AG04450 (cell line): ENCODE results near the gene OR51E2. TPM values are rescaled to one million over a fixed set of nuclear protein-coding genes. Genes with fewer than 3 reads are reported as not detected.

Experiments
- CTCF ChIA-PET: fragments of 300-600, 350-600 bp; formaldehyde crosslinking; extraction: SDS; loops from one replicate; lab custom pipeline; 2022; ENCODE audit warnings: antibody characterized with exemption, inconsistent platforms; lab: Charles Lee
- POLR2A ChIA-PET: fragments of 350-600 bp; formaldehyde crosslinking; extraction: SDS; loops from one replicate; lab custom pipeline; 2021; ENCODE audit warnings: antibody characterized with exemption, inconsistent platforms; lab: Yijun Ruan, JAX
- DNase-seq: peaks from one replicate; pipeline ENCODE4 v3.0.0-alpha.2; 2011; ENCODE audit warnings: low read depth, low spot score
- H3K27ac ChIP-seq: one replicate; pipeline ENCODE4 v1.5.1; 2012; ENCODE audit warnings: low read depth, low read length, control low read depth
- H3K27me3 ChIP-seq: one replicate; pipeline ENCODE4 v1.6.0; 2012; ENCODE audit warnings: low read length; ENCODE audit not compliant: control insufficient read depth, insufficient read depth
- H3K4me3 ChIP-seq: 2 replicates; pipeline ENCODE4 v1.5.1; 2011; ENCODE audit warnings: mild to moderate bottlenecking, low read depth, low read length, control low read depth
- H3K9me3 ChIP-seq: 2 replicates; pipeline ENCODE4 v1.5.1; 2012; ENCODE audit warnings: low read length; ENCODE audit not compliant: control insufficient read depth, insufficient read depth
- CTCF ChIP-seq: IDR thresholded peaks from 2 replicates; pipeline ENCODE4 v1.5.1; 2011; ENCODE audit warnings: low read depth, low read length, control low read depth, inconsistent platforms
- polyA plus RNA-seq: library from polyadenylated mRNA; depleted of rRNA; stranded (reverse); fragments of >200 nt; gene quantifications from 2 replicates; pipeline ENCODE4 v1.2.3, GENCODE V29; 2011

The OR51E2 gene
- polyA plus RNA-seq, 1 experiment, result 0.77 TPM

GRCh38 chr11:4699697-4700435, 2.2 kb upstream of the OR51E2 start:
- no peak for DNase-seq
- Histone ChIP-seq H3K9me3 (no peaks in the 10 kb centered on the region), H3K4me3 (no peak overlapping the region), H3K27me3 (no peaks in the 10 kb centered on the region), H3K27ac (no peak overlapping the region)
- no peak for TF ChIP-seq CTCF
- ChIA-PET CTCF (interaction anchor here (1.1 kb wide), 1 partner anchor 63 kb away, joined by 4 read pairs; the partner anchor contains the start of gene OR51D1), POLR2A (no interaction called here)

GRCh38 chr11:4695442-4695841, 2.2 kb downstream of the OR51E2 start:
- DNase-seq, result peak; percentile 8
- CTCF ChIA-PET, result interaction anchor here (1.1 to 5.8 kb wide), 2 partner anchors 59 to 131 kb away, joined by 4 to 32 read pairs; partner anchors contain the start of gene OR51D1
- POLR2A ChIA-PET, result interaction anchor here (0.9 to 1.0 kb wide), 2 partner anchors 13 to 113 kb away, joined by 3 read pairs; no protein-coding TSS in a partner anchor
- Histone ChIP-seq H3K27ac (no peak overlapping the region), H3K4me3 (no peak overlapping the region), H3K27me3 (no peaks in the 10 kb centered on the region), H3K9me3 (no peaks in the 10 kb centered on the region)
- no peak for TF ChIP-seq CTCF

GRCh38 chr11:4684631-4685285, 12.9 kb downstream of the OR51E2 start:
- POLR2A ChIA-PET, result no interaction called here
- no peak overlapping the region for H3K4me3 ChIP-seq
- no peak for DNase-seq
- TF ChIP-seq CTCF, result no peak
- CTCF ChIA-PET, result interaction anchor here (2.1 to 2.4 kb wide), 2 partner anchors 13 to 47 kb away, joined by 5 to 13 read pairs; partner anchors contain the start of genes OR51D1 and OR51E2
- H3K9me3 ChIP-seq, result no peaks in the 10 kb centered on the region
- H3K27me3 ChIP-seq, result no peaks in the 10 kb centered on the region
- no peak overlapping the region for H3K27ac ChIP-seq

- DNase-seq, result peak; percentile 48
- H3K27me3 ChIP-seq, result no peaks in the 10 kb centered on the region
- ChIA-PET CTCF (interaction anchor here (0.6 to 2.4 kb wide), 7 partner anchors 11 to 598 kb away, joined by 3 to 13 read pairs (median 3); partner anchors contain the start of genes OR51D1 and OR51E2), POLR2A (interaction anchor here (1.0 kb wide), 1 partner anchor 12 kb away, joined by 3 read pairs; no protein-coding TSS in a partner anchor)
- no peaks in the 10 kb centered on the region for H3K9me3 ChIP-seq
- peak overlapping the region; percentile 35 for H3K27ac ChIP-seq
- H3K4me3 ChIP-seq, result no peak overlapping the region
- no peak for TF ChIP-seq CTCF
Measured at GRCh38 chr11:4682623-4683419, 14.8 kb downstream of the OR51E2 start.
